Measurements from ENCODE around the gene ARID1B. TPM values are rescaled to one million over a fixed set of nuclear protein-coding genes. Genes with fewer than 3 reads are reported as not detected.

ARID1B gene
- total RNA-seq, 1 donor from 2014 or later = 93.8 TPM

DNA sequence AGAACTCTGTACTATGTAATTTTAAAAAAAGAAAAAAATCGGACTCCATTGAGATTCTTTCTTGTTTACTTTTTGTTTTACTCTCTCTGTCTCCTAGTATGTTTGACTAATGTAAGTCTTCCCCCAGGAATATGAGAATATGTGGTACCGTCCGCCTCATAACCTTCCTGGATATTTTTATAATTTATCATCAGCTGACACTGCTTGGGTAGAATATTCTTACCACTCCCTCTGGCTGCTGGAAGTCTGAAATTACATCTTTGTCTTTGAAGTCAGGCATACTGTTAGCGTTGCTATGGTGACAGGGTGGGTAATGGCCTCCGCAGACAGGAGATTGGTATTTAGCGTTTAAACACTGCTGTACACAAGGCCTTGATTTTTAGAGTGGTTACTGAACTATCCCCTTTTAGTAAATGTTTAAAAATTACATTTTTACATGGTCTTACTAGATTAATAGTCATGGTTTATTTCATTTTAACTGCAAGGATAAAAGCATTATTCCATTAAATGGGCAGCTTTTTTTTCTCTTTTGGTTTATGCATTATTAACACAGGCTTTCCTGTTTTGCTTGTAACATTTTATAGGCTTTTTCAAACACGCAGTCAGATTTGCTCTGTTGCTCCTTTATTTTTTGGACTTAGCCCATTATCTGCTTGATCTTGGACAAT, 176.4 kb downstream of the ARID1B start:
- intact Hi-C loops (cut with micrococcal nuclease) = loop anchor here (1.0 kb wide), 1 partner anchor 389 kb away; no protein-coding TSS in a partner anchor

- intact Hi-C loops (cut with micrococcal nuclease) = no loop called here
Measured at GRCh38 chr6:156954191-156954590, 177.0 kb downstream of the ARID1B start.

DNA sequence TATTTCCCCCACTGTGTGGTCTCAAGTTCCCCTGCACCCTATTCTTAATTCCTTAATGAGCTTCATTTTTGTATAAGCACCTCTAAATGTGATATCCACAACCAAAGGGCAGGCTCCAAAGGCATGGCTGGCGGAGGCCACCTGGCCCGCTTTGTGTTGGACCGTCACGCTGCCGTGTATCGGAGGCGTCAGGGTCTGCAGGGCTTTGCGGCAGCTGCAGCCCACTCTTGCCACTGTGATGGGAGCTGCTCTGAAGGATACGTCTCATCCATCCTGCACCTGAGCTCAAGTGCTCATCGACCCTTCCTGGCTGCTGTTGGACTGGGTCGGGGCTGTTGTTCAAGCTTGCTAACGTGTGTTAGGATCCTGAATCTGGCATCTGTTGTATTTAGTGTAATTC, 177.6 kb downstream of the ARID1B start:
- intact Hi-C loops (cut with micrococcal nuclease) = no loop called here

GRCh38 chr6:156955494-156956183, 178.5 kb downstream of the ARID1B start:
- intact Hi-C loops (cut with micrococcal nuclease) = no loop called here

DNA sequence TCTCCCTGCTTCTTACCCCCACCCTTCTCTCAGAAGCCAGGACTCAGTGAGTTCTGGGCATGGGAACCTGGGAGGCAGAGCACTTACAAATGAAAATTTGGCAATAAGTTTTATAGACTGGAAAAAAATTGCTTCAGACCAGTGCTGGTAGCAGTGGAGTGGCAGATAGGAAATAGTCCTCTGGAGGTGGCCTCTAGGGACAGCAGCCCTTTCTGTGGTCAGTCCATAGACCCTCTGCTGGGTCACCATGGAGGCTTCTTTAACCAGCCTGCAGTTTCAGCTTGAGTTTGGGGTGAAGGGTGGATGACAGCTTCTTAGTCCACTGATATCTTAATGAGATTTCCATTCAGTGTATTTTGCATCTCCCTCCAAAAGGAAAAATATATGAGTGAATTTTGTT, 179.1 kb downstream of the ARID1B start:
- intact Hi-C loops (cut with micrococcal nuclease) = no loop called here

GRCh38 chr6:156957931-156958547, 180.9 kb downstream of the ARID1B start:
- intact Hi-C loops (cut with micrococcal nuclease) = no loop called here

DNA sequence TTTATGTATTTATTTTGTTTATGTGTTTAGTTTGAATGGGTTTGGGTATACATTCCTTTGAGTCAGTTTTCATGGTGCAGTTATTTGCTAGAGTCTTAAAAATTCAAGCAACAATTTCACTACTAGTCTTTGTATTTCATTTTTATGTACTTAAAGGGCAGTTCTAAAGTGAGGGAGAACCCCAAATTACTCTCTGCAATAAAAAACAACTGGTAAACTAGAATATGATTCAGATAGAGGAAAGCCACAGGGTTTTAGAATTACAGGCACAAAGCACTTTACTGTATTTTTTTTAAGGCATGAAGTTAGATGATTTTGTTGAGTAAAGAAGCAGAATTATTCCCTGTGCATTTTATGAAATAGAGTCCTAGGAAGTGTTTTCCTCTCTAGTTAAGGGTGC, 183.3 kb downstream of the ARID1B start:
- intact Hi-C loops (cut with micrococcal nuclease) = no loop called here

- intact Hi-C loops (cut with micrococcal nuclease) = no loop called here
Measured at GRCh38 chr6:156961282-156961892, 184.2 kb downstream of the ARID1B start.

DNA sequence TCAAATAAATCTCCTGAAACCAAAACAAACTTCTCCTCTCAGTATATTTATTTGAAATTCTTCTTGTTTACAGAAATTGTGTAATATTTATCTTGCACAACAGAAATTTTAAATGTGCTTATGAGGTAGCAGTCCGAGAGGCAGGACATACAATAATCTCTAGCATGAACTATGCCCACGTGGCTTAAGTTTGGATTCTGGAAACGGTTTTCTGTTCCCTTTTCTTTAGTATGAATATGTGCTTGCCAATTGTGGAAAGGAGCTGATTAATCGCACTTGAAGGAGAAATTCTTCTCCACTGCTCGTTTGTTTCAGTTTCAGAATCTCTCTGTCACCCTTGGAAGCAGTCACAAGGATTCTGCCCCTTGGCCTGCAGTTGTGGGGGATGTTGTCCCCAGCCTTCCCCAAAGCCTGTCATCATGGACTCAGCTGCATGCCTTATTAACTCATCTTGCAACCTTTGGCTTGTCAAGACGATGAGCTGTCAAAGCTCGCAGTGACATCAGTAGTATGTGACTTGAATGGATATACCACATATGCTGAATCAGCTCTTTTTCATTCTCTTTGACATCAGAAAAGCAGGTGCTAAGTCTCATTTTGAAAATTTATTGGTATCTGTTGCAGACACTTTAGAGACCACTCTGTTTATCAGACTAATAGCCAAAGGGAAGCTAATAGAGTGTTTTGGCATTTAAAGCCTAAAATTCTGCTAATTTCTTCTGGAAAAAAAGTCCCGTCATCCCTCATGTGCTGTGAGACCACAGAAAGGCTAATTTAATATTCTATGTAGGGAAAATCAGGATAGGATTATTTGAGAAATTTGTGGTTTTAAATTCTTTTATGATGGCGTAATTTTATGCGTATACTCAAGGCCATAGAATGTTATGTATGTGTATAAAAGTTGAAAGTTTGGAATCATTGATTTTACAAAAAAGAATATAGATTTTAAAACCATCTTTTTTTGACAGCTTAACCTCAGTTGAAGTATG, 186.8 kb downstream of the ARID1B start:
- intact Hi-C loops (cut with micrococcal nuclease) = no loop called here

DNA sequence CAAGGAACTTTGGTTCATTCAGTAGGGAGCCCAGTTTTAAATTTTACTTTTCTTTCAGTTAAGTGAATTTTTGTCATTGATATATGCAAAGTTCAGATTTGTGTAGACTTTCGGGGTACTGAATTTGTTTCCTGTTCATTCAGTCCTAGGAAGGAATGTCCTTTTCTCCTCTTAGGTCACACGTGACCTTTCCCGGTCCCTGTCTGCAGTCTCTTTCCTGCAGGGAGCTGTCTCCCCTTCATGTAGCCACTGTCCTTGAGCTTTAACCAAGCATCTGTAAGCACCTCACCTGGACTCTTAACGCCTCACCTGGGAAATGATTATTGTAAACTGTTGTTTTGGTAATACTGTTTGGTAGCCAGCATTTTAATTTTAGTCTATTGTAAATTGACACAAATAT, 190.7 kb downstream of the ARID1B start:
- intact Hi-C loops (cut with micrococcal nuclease) = no loop called here

DNA sequence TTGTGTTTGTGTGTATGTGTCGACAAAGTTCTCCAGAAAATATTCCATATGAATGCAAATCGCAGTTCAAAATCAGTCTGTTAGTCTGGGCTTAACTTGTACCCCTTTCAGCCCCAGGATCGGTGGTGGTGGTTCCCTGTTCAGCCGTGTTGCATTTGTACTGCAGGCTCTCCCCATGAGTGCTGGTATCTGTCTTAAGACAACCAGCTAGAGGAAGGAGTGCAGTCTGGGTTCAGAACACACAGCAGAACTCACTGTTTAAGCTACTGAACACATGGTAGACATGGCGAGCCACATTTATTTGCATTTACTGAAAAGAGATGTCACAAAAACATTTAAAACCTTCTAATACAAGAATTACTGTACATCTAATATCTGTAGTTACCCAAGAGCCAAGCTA, 192.1 kb downstream of the ARID1B start:
- intact Hi-C loops (cut with micrococcal nuclease) = no loop called here

- intact Hi-C loops (cut with micrococcal nuclease) = no loop called here
Measured at GRCh38 chr6:156970595-156971112, 193.5 kb downstream of the ARID1B start.

- intact Hi-C loops (cut with micrococcal nuclease) = no loop called here
Measured at GRCh38 chr6:156971153-156971885, 194.1 kb downstream of the ARID1B start.

DNA sequence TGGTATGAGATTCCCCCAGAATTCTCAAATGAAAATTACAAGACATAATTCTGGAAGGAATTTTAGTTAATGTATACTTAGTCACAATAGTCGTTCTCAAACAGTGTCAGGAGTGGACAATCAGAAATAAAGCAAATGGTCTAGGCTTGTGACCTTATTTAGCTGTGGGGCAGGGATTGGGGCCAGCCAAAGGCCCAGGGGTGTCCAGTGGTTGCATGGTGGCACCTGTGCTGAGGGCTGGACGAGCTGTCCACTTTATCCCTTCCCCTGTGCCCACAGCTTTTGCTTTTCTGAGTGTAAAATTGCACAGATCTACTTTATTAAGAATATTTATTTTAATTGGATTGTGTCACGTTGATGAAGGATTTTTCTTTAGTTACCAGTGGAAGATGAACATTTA, 195.0 kb downstream of the ARID1B start:
- intact Hi-C loops (cut with micrococcal nuclease) = no loop called here

DNA sequence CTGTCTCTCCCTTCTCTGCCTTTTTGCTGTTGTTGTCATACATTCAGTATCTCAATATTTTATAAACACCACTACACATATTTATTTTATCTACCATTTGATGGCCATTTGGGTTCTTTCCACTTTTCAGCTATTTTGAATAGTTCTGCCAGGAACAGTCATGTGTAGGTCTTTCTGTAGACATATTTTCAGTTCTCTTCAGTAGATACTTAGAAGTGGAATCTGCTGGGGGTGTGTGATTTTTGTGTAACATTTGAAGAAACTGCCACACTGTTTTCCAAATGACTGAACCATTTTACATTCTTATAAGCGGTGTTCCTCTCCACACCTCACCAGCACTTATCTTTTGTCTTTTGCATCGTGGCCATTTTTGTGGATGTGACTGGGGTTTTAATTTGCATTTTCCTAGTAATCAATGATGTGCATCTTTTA, 197.7 kb downstream of the ARID1B start:
- intact Hi-C loops (cut with micrococcal nuclease) = no loop called here

- intact Hi-C loops (cut with micrococcal nuclease) = no loop called here
Measured at GRCh38 chr6:156975414-156975813, 198.2 kb downstream of the ARID1B start.

- intact Hi-C loops (cut with micrococcal nuclease) = loop anchor here (2.0 kb wide), 1 partner anchor 44 kb away; no protein-coding TSS in a partner anchor
Measured at GRCh38 chr6:156976216-156977127, 199.3 kb downstream of the ARID1B start.

- intact Hi-C loops (cut with micrococcal nuclease) = loop anchor here (2.0 kb wide), 1 partner anchor 43 kb away; no protein-coding TSS in a partner anchor
Measured at GRCh38 chr6:156977527-156978291, 200.5 kb downstream of the ARID1B start.

Data from T-helper 1 cell treated with Interleukin-12 subunit alpha and Interleukin-12 subunit beta and Interleukin-4 antibody, amounts not matched to agents 30 ng/mL and 1 ng/mL, for 36 hours (primary cell).